Astrocyte (in vitro differentiated cells and primary cell): ENCODE data around the gene PCYT2. TPM values are rescaled to one million over a fixed set of nuclear protein-coding genes. Genes with fewer than 3 reads are reported as not detected.

ENCODE experiments used
- DNase-seq: peaks from one replicate; pipeline ENCODE4 v3.0.0-alpha.2; 2010; ENCODE audit warnings: low read depth
- FAIRE-seq: peaks from 2 replicates; lab custom pipeline; 2011; peaks lifted over from hg19 to GRCh38; lab: Jason Lieb, UNC
- H2AFZ ChIP-seq: 2 replicates; pipeline ENCODE4 v1.6.0; 2012; ENCODE audit warnings: low read depth, low read length, inconsistent platforms
- H3K27ac ChIP-seq: 2 replicates; pipeline ENCODE4 v1.5.1; 2011; ENCODE audit warnings: low read depth, low read length, inconsistent platforms
- H3K27me3 ChIP-seq: 2 replicates; pipeline ENCODE4 v1.6.0; 2011; ENCODE audit warnings: low read length, inconsistent platforms; ENCODE audit not compliant: insufficient read depth
- H3K36me3 ChIP-seq: 2 replicates; pipeline ENCODE4 v1.5.1; 2011; ENCODE audit warnings: low read length, inconsistent platforms; ENCODE audit not compliant: insufficient read depth
- H3K4me1 ChIP-seq: 2 replicates; pipeline ENCODE4 v1.5.1; 2011; ENCODE audit warnings: low read length, inconsistent platforms; ENCODE audit not compliant: insufficient read depth
- H3K4me2 ChIP-seq: 2 replicates; pipeline ENCODE4 v1.6.0; 2012; ENCODE audit warnings: low read length, inconsistent platforms
- H3K4me3 ChIP-seq: 2 replicates; pipeline ENCODE4 v1.5.1; 2011; ENCODE audit warnings: low read depth, mild to moderate bottlenecking, low read length, inconsistent platforms; ENCODE audit not compliant: insufficient read depth
- H3K79me2 ChIP-seq: 2 replicates; pipeline ENCODE4 v1.6.0; 2012; ENCODE audit warnings: mild to moderate bottlenecking, low read length, inconsistent platforms; ENCODE audit not compliant: insufficient read depth
- H3K9ac ChIP-seq: 2 replicates; pipeline ENCODE4 v1.6.0; 2012; ENCODE audit warnings: mild to moderate bottlenecking, low read length, inconsistent platforms
- H3K9me3 ChIP-seq: 2 replicates; pipeline ENCODE4 v1.5.1; 2012; ENCODE audit warnings: low read depth, mild to moderate bottlenecking, low read length, inconsistent platforms; ENCODE audit not compliant: insufficient read depth
- H4K20me1 ChIP-seq: 2 replicates; pipeline ENCODE4 v1.6.0; 2012; ENCODE audit warnings: low read length, inconsistent platforms; ENCODE audit not compliant: insufficient read depth
- H3K27ac Mint-ChIP-seq: one replicate; pipeline ENCODE4 v1.8.0; 2021; ENCODE audit warnings: mild to moderate bottlenecking, mixed read lengths; ENCODE audit not compliant: unreplicated experiment
- H3K27me3 Mint-ChIP-seq: one replicate; pipeline ENCODE4 v1.8.0; 2021; ENCODE audit warnings: low read depth, mixed read lengths; ENCODE audit not compliant: unreplicated experiment
- H3K36me3 Mint-ChIP-seq: one replicate; pipeline ENCODE4 v1.8.0; 2021; ENCODE audit warnings: low read depth, mixed read lengths; ENCODE audit not compliant: unreplicated experiment
- H3K4me1 Mint-ChIP-seq: one replicate; pipeline ENCODE4 v1.8.0; 2021; ENCODE audit warnings: low read depth, mixed read lengths; ENCODE audit not compliant: unreplicated experiment
- H3K4me3 Mint-ChIP-seq: one replicate; pipeline ENCODE4 v1.8.0; 2021; ENCODE audit warnings: mild to moderate bottlenecking, moderate library complexity, mixed read lengths; ENCODE audit not compliant: unreplicated experiment
- H3K9me3 Mint-ChIP-seq: one replicate; pipeline ENCODE4 v1.8.0; 2021; ENCODE audit warnings: mild to moderate bottlenecking, mixed read lengths; ENCODE audit not compliant: unreplicated experiment
- CTCF ChIP-seq: IDR thresholded peaks from 2 replicates; pipeline ENCODE4 v1.5.1; 2011; ENCODE audit warnings: low read depth, mild to moderate bottlenecking, inconsistent platforms, low read length, moderate library complexity; ENCODE audit not compliant: insufficient read depth
- EZH2 ChIP-seq: IDR thresholded peaks from 2 replicates; pipeline ENCODE4 v1.6.1; 2012; ENCODE audit warnings: mild to moderate bottlenecking, low read length, inconsistent platforms; ENCODE audit not compliant: insufficient read depth
- total RNA-seq: library from RNA; stranded (reverse); gene quantifications from 2 replicates; pipeline ENCODE4 v1.2.1, GENCODE V29; 2021

The PCYT2 gene
- total RNA-seq, 1 donor from 2014 or later = 31.6 TPM

GRCh38 chr17:81927152-81927652 lies 16.0 kb upstream of the PCYT2 start:
- no peaks in the 10 kb centered on the region for H3K9me3 Mint-ChIP-seq
- H3K9ac ChIP-seq = peak overlapping the region; percentile 88
- no peak overlapping the region for H3K27ac Mint-ChIP-seq
- no peaks in the 10 kb centered on the region for H3K36me3 ChIP-seq
- no peaks in the 10 kb centered on the region for H3K27me3 Mint-ChIP-seq
- peak overlapping the region; percentile 94 for H3K4me2 ChIP-seq
- no peak overlapping the region for H3K4me3 Mint-ChIP-seq
- H2AFZ ChIP-seq = no peak overlapping the region
- no peak for FAIRE-seq
- H3K27me3 ChIP-seq = no peaks in the 10 kb centered on the region
- no peaks in the 10 kb centered on the region for H3K36me3 Mint-ChIP-seq
- H4K20me1 ChIP-seq = peaks cover 57% of the 10 kb centered on the region
- H3K27ac ChIP-seq = peak overlapping the region; percentile 87
- peaks cover 49% of the 10 kb centered on the region for H3K79me2 ChIP-seq
- DNase-seq = no peak
- no peaks in the 10 kb centered on the region for H3K9me3 ChIP-seq
- peaks cover 32% of the 10 kb centered on the region for H3K4me1 ChIP-seq
- H3K4me1 Mint-ChIP-seq = peaks cover 14% of the 10 kb centered on the region
- TF ChIP-seq CTCF (no peak), EZH2 (no peak)
- peak overlapping the region; percentile 66 for H3K4me3 ChIP-seq

DNA sequence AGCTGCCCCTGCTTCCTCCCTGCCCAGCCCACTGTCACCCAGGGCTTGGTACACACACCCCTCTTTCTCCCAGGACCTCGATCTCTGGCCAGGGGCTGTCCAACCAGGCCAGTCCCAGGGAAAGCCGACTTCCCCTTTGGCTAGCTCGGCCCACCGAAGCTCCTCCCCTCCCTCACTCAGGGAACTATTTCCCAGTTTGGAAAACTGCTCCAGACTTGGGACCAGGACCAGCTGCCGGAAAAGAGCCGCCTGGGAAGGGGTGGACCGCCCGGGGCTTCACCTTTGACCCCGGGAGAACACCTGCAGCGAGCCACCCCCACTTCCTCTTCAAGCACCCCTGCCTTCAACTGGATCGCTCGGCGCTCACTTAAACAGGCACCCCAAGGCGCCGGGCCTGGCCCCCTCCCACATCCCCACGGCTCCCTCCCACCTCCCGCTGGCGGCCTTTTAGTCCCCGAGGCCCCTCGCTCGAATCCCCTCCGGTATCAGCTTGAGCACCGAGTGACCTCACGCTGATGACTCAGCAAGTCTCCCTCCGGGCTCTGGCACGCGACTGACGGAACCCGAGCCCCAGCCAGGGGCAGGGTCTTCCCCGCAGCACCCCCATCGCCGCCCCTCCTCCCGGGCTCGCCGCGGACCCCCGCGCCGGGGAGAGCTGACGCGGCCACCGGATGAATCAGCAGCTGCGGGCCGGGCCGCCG lies 15.4 kb upstream of the PCYT2 start:
- H3K9me3 ChIP-seq = no peaks in the 10 kb centered on the region
- no peaks in the 10 kb centered on the region for H3K9me3 Mint-ChIP-seq
- H3K27ac Mint-ChIP-seq = peak overlapping the region; percentile 98

More for the DNA sequence above, 15.4 kb upstream of the PCYT2 start:
- TF ChIP-seq EZH2 = no peak
- no peak for TF ChIP-seq CTCF
- Histone ChIP-seq H3K4me1 (peaks cover 32% of the 10 kb centered on the region), H3K9ac (peak overlapping the region; percentile 88), H3K4me2 (peak overlapping the region; percentile 94), H2AFZ (no peak overlapping the region), H4K20me1 (peaks cover 56% of the 10 kb centered on the region), H3K27ac (peak overlapping the region; percentile 87), H3K27me3 (no peaks in the 10 kb centered on the region), H3K79me2 (peaks cover 55% of the 10 kb centered on the region), H3K4me3 (peak overlapping the region; percentile 66), H3K36me3 (no peaks in the 10 kb centered on the region)
- Mint-ChIP-seq H3K4me3 (peak overlapping the region; percentile 93), H3K27me3 (no peaks in the 10 kb centered on the region), H3K36me3 (no peaks in the 10 kb centered on the region), H3K4me1 (peaks cover 14% of the 10 kb centered on the region)
- DNase-seq (peak; percentile 73), FAIRE-seq (no peak)
